ENCODE measurements around the gene SLC66A2.

The SLC66A2 gene

GRCh38 chr18:79923896-79924585, 27.4 kb downstream of the SLC66A2 start:
- no peaks in the 10 kb centered on the region for H3K27me3 ChIP-seq (replicated peaks in 2 of 5; ENCODE audit: control insufficient read depth in 4 of 5, insufficient read depth in 5 of 5, low read length in 4 of 5)
- peaks cover 0 to 40% (median 15%) of the 10 kb centered on the region in 5 experiments for H3K9me3 ChIP-seq (ENCODE audit: control extremely low read depth in 1 of 5, control insufficient read depth in 4 of 5, insufficient read depth in 2 of 5, low read depth in 1 of 5, low read length in 4 of 5)
- peaks cover 17 to 63% (median 52%) of the 10 kb centered on the region in 4 experiments for H3K36me3 ChIP-seq (ENCODE audit: control insufficient read depth in 4 of 4, insufficient read depth in 4 of 4, low read length in 3 of 4)
- no peak for DNase-seq
- H3K4me3 ChIP-seq (ENCODE audit: control insufficient read depth in 1 of 7, extremely low read depth in 1 of 7, insufficient read depth in 4 of 7, low read depth in 2 of 7, low read length in 6 of 7): no peak overlapping the region
- CTCF ChIA-PET: interaction anchor here (0.9 kb wide), 1 partner anchor 9 kb away, joined by 3 read pairs; no protein-coding TSS in a partner anchor
- H3K4me1 ChIP-seq (ENCODE audit: control extremely low read depth in 1 of 4, control insufficient read depth in 4 of 4, insufficient read depth in 4 of 4, low read length in 3 of 4): no peaks in the 10 kb centered on the region
- over 99% methylated on average over 18 of the region's 26 CpGs for WGBS (ENCODE audit: insufficient coverage)
- H3K27ac ChIP-seq (ENCODE audit: insufficient read depth in 1 of 2, low read depth in 1 of 2, low read length in 2 of 2, poor library complexity in 1 of 2, severe bottlenecking in 2 of 2): no peak overlapping the region
- POLR2A ChIA-PET: interaction anchor here (0.6 kb wide), 1 partner anchor 11 kb away, joined by 4 read pairs; no protein-coding TSS in a partner anchor

DNA sequence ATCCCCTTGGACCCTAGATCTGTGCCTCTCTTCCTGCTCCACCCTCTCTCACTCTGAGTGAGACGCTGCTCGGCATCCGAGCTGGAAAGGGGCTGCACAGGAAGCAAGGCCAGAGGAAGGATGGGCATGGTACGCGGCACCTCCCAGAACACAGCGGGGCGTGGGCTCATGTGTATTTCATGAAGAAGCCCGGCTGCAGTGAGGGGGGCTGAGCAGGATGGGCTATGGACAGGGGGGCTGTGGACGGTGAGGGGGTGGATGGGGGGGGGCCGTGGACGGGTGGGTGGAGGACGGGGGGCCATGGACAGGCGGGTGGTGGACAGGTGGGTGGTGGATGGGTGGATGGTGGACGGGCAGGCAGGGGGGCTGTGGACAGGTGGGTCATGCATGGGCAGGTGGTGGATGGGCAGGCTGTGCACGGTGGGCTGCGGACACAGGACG, 28.5 kb downstream of the SLC66A2 start:
- ChIA-PET CTCF (no interaction called here), POLR2A (no interaction called here)
- H3K36me3 ChIP-seq (ENCODE audit: control insufficient read depth in 4 of 4, insufficient read depth in 4 of 4, low read length in 3 of 4): peaks cover 13 to 63% (median 52%) of the 10 kb centered on the region in 4 experiments
- no peak for DNase-seq
- H3K4me1 ChIP-seq (ENCODE audit: control extremely low read depth in 1 of 4, control insufficient read depth in 4 of 4, insufficient read depth in 4 of 4, low read length in 3 of 4): no peaks in the 10 kb centered on the region
- no peak overlapping the region for H3K27ac ChIP-seq (ENCODE audit: insufficient read depth in 1 of 2, low read depth in 1 of 2, low read length in 2 of 2, poor library complexity in 1 of 2, severe bottlenecking in 2 of 2)
- WGBS (ENCODE audit: insufficient coverage): 95% methylated on average over 6 of the region's 17 CpGs
- peaks cover 0 to 30% (median 15%) of the 10 kb centered on the region in 5 experiments for H3K9me3 ChIP-seq (ENCODE audit: control extremely low read depth in 1 of 5, control insufficient read depth in 4 of 5, insufficient read depth in 2 of 5, low read depth in 1 of 5, low read length in 4 of 5)
- H3K27me3 ChIP-seq (replicated peaks in 2 of 5; ENCODE audit: control insufficient read depth in 4 of 5, insufficient read depth in 5 of 5, low read length in 4 of 5): no peaks in the 10 kb centered on the region
- no peak overlapping the region for H3K4me3 ChIP-seq (ENCODE audit: control insufficient read depth in 1 of 7, extremely low read depth in 1 of 7, insufficient read depth in 4 of 7, low read depth in 2 of 7, low read length in 6 of 7)

- CTCF ChIA-PET: no interaction called here
- Histone ChIP-seq H3K27ac (ENCODE audit: insufficient read depth in 1 of 2, low read depth in 1 of 2, low read length in 2 of 2, poor library complexity in 1 of 2, severe bottlenecking in 2 of 2) (no peak overlapping the region), H3K27me3 (replicated peaks in 2 of 5; ENCODE audit: control insufficient read depth in 4 of 5, insufficient read depth in 5 of 5, low read length in 4 of 5) (no peaks in the 10 kb centered on the region), H3K4me3 (ENCODE audit: control insufficient read depth in 1 of 7, extremely low read depth in 1 of 7, insufficient read depth in 4 of 7, low read depth in 2 of 7, low read length in 6 of 7) (no peak overlapping the region), H3K9me3 (ENCODE audit: control extremely low read depth in 1 of 5, control insufficient read depth in 4 of 5, insufficient read depth in 2 of 5, low read depth in 1 of 5, low read length in 4 of 5) (peaks cover 0 to 32% (median 22%) of the 10 kb centered on the region in 5 experiments), H3K4me1 (ENCODE audit: control extremely low read depth in 1 of 4, control insufficient read depth in 4 of 4, insufficient read depth in 4 of 4, low read length in 3 of 4) (no peaks in the 10 kb centered on the region), H3K36me3 (ENCODE audit: control insufficient read depth in 4 of 4, insufficient read depth in 4 of 4, low read length in 3 of 4) (peaks cover 15 to 63% (median 49%) of the 10 kb centered on the region in 4 experiments)
- POLR2A ChIA-PET: no interaction called here
- DNase-seq: peak in 1 of 3 donors; percentile 77
- WGBS (ENCODE audit: insufficient coverage): 94% methylated on average over 24 of the region's 24 CpGs
Measured at GRCh38 chr18:79921984-79922965, 29.2 kb downstream of the SLC66A2 start.

DNA sequence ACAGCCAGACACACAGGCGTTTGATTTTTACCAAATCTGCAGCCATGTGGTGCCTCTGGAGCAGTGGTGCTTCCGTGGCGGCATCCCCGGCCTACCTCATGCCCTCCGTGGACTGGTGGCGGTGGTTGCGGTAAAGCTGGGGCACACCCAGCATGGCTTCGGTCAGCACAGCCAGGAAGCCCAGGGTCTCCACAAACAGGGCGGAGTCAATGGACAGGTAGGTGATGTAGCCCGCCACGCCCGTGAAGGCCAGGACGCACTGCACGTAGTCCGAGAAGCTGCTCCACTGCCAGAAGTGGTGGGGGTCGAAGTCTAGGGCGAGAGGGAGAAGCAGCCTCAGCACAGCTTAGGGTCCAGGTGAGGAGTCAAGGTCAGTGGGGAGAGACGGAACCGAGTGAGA, 32.4 kb downstream of the SLC66A2 start:
- WGBS (ENCODE audit: insufficient coverage): 98% methylated on average over 17 of the region's 19 CpGs
- peaks cover 0 to 37% (median 28%) of the 10 kb centered on the region in 5 experiments for H3K9me3 ChIP-seq (ENCODE audit: control extremely low read depth in 1 of 5, control insufficient read depth in 4 of 5, insufficient read depth in 2 of 5, low read depth in 1 of 5, low read length in 4 of 5)
- DNase-seq: peak in 1 of 3 donors; percentile 59
- no peak overlapping the region for H3K4me3 ChIP-seq (ENCODE audit: control insufficient read depth in 1 of 7, extremely low read depth in 1 of 7, insufficient read depth in 4 of 7, low read depth in 2 of 7, low read length in 6 of 7)
- peaks cover 24 to 70% (median 53%) of the 10 kb centered on the region in 4 experiments for H3K36me3 ChIP-seq (ENCODE audit: control insufficient read depth in 4 of 4, insufficient read depth in 4 of 4, low read length in 3 of 4)
- no peaks in the 10 kb centered on the region for H3K4me1 ChIP-seq (ENCODE audit: control extremely low read depth in 1 of 4, control insufficient read depth in 4 of 4, insufficient read depth in 4 of 4, low read length in 3 of 4)
- CTCF ChIA-PET: no interaction called here
- no peak overlapping the region for H3K27ac ChIP-seq (ENCODE audit: insufficient read depth in 1 of 2, low read depth in 1 of 2, low read length in 2 of 2, poor library complexity in 1 of 2, severe bottlenecking in 2 of 2)
- POLR2A ChIA-PET: no interaction called here
- no peaks in the 10 kb centered on the region for H3K27me3 ChIP-seq (replicated peaks in 2 of 5; ENCODE audit: control insufficient read depth in 4 of 5, insufficient read depth in 5 of 5, low read length in 4 of 5)

- H3K36me3 ChIP-seq (ENCODE audit: control insufficient read depth in 4 of 4, insufficient read depth in 4 of 4, low read length in 3 of 4): peaks cover 22 to 66% (median 51%) of the 10 kb centered on the region in 4 experiments
- no peak overlapping the region for H3K27ac ChIP-seq (ENCODE audit: insufficient read depth in 1 of 2, low read depth in 1 of 2, low read length in 2 of 2, poor library complexity in 1 of 2, severe bottlenecking in 2 of 2)
- DNase-seq: no peak
- 98% methylated on average over 15 of the region's 20 CpGs for WGBS (ENCODE audit: insufficient coverage)
- CTCF ChIA-PET: no interaction called here
- POLR2A ChIA-PET: no interaction called here
- H3K4me3 ChIP-seq (ENCODE audit: control insufficient read depth in 1 of 7, extremely low read depth in 1 of 7, insufficient read depth in 4 of 7, low read depth in 2 of 7, low read length in 6 of 7): no peak overlapping the region
- H3K4me1 ChIP-seq (ENCODE audit: control extremely low read depth in 1 of 4, control insufficient read depth in 4 of 4, insufficient read depth in 4 of 4, low read length in 3 of 4): no peaks in the 10 kb centered on the region
- H3K27me3 ChIP-seq (replicated peaks in 2 of 5; ENCODE audit: control insufficient read depth in 4 of 5, insufficient read depth in 5 of 5, low read length in 4 of 5): no peaks in the 10 kb centered on the region
- peaks cover 0 to 33% (median 23%) of the 10 kb centered on the region in 5 experiments for H3K9me3 ChIP-seq (ENCODE audit: control extremely low read depth in 1 of 5, control insufficient read depth in 4 of 5, insufficient read depth in 2 of 5, low read depth in 1 of 5, low read length in 4 of 5)
Measured at GRCh38 chr18:79918615-79919011, 32.8 kb downstream of the SLC66A2 start.

GRCh38 chr18:79917853-79918614, 33.4 kb downstream of the SLC66A2 start:
- Histone ChIP-seq H3K27ac (ENCODE audit: insufficient read depth in 1 of 2, low read depth in 1 of 2, low read length in 2 of 2, poor library complexity in 1 of 2, severe bottlenecking in 2 of 2) (no peak overlapping the region), H3K27me3 (replicated peaks in 2 of 5; ENCODE audit: control insufficient read depth in 4 of 5, insufficient read depth in 5 of 5, low read length in 4 of 5) (no peaks in the 10 kb centered on the region), H3K4me1 (ENCODE audit: control extremely low read depth in 1 of 4, control insufficient read depth in 4 of 4, insufficient read depth in 4 of 4, low read length in 3 of 4) (no peaks in the 10 kb centered on the region), H3K36me3 (ENCODE audit: control insufficient read depth in 4 of 4, insufficient read depth in 4 of 4, low read length in 3 of 4) (peaks cover 19 to 64% (median 49%) of the 10 kb centered on the region in 4 experiments), H3K4me3 (ENCODE audit: control insufficient read depth in 1 of 7, extremely low read depth in 1 of 7, insufficient read depth in 4 of 7, low read depth in 2 of 7, low read length in 6 of 7) (no peak overlapping the region), H3K9me3 (ENCODE audit: control extremely low read depth in 1 of 5, control insufficient read depth in 4 of 5, insufficient read depth in 2 of 5, low read depth in 1 of 5, low read length in 4 of 5) (peaks cover 0 to 32% (median 23%) of the 10 kb centered on the region in 5 experiments)
- WGBS (ENCODE audit: insufficient coverage): 99% methylated on average over 17 of the region's 25 CpGs
- ChIA-PET CTCF (interaction anchor here (1.1 to 1.6 kb wide), 3 partner anchors 7 to 12 kb away, joined by 3 read pairs; no protein-coding TSS in a partner anchor), POLR2A (no interaction called here)
- DNase-seq: no peak

All from common myeloid progenitor, CD34-positive (primary cell).